Ishikawa (cell line): ENCODE measurements around the gene FOXL2.

Experiments used
- CREB1 ChIP-seq: IDR thresholded peaks from 2 replicates; pipeline ENCODE4 v1.6.1; 2012; ENCODE audit warnings: low read depth
- EP300 ChIP-seq: IDR thresholded peaks from 2 replicates; pipeline ENCODE4 v1.6.1; 2012; ENCODE audit warnings: borderline replicate concordance
- FOXM1 ChIP-seq: IDR thresholded peaks from 2 replicates; pipeline ENCODE4 v1.6.1; 2012; ENCODE audit warnings: low read depth, borderline replicate concordance
- YY1 ChIP-seq: IDR thresholded peaks from 2 replicates; pipeline ENCODE4 v1.6.1; 2012; ENCODE audit warnings: low read depth
- TF ChIP-seq, protein P1 (sequence below): IDR thresholded peaks from 2 replicates; pipeline ENCODE4 v1.6.1; 2012

DNA sequence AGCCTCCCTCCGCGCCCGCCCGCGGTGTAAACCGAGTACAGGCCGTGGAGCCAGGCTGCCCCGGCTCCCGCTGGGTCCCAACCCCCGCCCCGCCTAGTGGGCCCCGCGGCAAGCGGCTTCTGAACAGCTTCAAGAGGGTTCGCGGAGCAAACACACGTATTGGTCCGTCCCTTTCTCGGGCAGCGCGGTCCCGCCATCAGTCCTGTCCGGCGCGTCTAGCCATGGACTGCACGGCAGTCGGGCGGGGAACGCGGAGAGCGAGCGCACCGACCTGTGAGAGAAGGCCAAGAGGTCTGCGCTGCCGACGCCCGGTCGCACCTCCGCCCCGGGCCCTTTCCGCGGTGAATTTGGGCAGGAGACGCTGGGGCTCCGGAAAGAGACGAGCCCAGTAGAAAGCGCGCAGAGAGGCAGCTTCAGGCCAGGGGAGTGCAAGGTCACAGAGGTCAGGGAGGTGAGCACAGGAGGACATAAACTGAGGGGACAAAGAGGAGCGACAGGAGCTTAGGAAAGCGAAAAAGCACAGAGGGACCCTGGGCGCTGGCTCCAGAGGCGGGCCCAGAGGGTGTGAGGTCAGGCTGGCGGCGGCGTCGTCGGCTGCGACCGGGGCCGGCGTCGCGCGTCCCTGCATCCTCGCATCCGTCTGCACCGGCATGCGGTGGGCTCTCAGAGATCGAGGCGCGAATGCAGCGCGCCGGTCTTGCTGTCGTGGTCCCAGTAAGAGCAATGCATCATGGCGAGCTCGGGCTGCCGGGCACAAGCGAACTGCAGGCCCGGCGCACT, 1.8 kb downstream of the FOXL2 start:
- TF ChIP-seq, protein P1, sequence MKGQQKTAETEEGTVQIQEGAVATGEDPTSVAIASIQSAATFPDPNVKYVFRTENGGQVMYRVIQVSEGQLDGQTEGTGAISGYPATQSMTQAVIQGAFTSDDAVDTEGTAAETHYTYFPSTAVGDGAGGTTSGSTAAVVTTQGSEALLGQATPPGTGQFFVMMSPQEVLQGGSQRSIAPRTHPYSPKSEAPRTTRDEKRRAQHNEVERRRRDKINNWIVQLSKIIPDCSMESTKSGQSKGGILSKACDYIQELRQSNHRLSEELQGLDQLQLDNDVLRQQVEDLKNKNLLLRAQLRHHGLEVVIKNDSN = no peak
- no peak for TF ChIP-seq EP300
- TF ChIP-seq CREB1 = no peak
- TF ChIP-seq FOXM1 = no peak
- no peak for TF ChIP-seq YY1
